ENCODE results near the gene NCAPD2.
"Not testable (repeated sequence)": the region's sequence is repeated elsewhere in the genome, so short reads cannot be mapped to it uniquely, and the experiment has no call there.

NCAPD2 gene

GRCh38 chr12:6494258-6494743 lies 399 bp downstream of the NCAPD2 start:
- in situ Hi-C loops (cut with MboI; ENCODE audit: low sequenced_read_pairs), result no loop called here

DNA sequence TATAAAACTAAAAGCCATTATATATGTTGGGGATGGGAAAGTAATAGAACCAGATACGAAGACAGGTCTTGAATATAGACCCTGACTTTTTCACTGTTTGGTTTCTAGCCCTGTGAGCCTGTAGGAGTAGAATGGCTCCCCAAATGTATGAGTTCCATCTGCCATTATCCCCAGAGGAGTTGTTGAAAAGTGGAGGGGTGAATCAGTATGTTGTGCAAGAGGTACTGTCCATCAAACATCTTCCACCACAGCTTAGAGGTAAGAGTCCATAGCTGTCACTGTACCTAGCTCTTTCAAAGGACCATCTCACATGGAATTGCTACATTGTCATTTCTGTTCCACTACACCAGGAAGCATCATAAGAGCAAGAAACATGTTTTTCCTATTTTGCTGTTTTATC lies 1.1 kb downstream of the NCAPD2 start:
- in situ Hi-C loops (cut with MboI; ENCODE audit: low sequenced_read_pairs), result no loop called here

- in situ Hi-C loops (cut with MboI; ENCODE audit: low sequenced_read_pairs), result not testable (repeated sequence)
These were observed 3.4 kb downstream of the NCAPD2 start for GRCh38 chr12:6497291-6497690.

DNA sequence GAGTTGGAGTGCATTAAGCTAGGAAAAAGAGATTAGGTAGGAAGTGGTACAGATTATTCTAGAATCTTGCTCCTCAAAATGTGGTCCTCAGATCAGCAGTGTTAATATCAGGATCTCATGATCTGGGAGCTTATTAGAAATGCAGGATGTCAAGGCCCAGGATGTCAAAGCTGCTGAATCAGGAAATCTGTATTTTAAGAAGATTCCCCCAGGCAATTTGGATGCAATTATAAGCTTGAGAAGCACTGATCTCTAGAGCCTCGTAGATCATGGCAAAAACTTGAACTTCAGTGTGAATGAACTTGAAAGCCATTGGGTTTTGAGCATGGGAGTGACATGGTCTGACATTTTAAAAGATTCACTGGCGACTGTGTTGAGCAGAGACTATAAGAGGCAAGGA lies 6.6 kb downstream of the NCAPD2 start:
- in situ Hi-C loops (cut with MboI; ENCODE audit: low sequenced_read_pairs), result no loop called here

- in situ Hi-C loops (cut with MboI; ENCODE audit: low sequenced_read_pairs), result no loop called here
These were observed 13.4 kb downstream of the NCAPD2 start for GRCh38 chr12:6507102-6507998.

GRCh38 chr12:6508087-6508486 lies 14.2 kb downstream of the NCAPD2 start:
- in situ Hi-C loops (cut with MboI; ENCODE audit: low sequenced_read_pairs), result no loop called here

DNA sequence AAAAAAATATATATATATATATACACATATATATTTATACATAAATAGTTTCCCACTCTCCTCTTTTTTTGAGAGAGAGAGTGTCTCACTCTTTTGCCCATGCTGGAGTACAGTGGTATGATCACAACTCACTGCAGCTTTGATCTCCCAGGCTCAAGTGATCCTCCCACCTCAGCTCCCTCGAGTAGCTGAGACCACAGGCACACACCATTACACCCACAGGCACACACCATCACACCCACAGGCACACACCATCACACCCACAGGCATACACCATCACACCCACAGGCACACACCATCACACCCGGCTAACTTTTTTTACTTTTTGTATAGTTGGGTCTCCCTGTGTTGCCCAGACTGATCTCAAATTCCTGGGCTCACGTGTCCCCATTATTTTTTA lies 26.3 kb downstream of the NCAPD2 start:
- in situ Hi-C loops (cut with MboI; ENCODE audit: low sequenced_read_pairs), result no loop called here

- in situ Hi-C loops (cut with MboI; ENCODE audit: low sequenced_read_pairs), result no loop called here
These were observed 28.3 kb downstream of the NCAPD2 start for GRCh38 chr12:6522193-6522592.

- in situ Hi-C loops (cut with MboI; ENCODE audit: low sequenced_read_pairs), result no loop called here
These were observed 29.8 kb downstream of the NCAPD2 start for GRCh38 chr12:6523708-6524107.

- in situ Hi-C loops (cut with MboI; ENCODE audit: low sequenced_read_pairs), result no loop called here
These were observed 30.7 kb downstream of the NCAPD2 start for GRCh38 chr12:6524648-6525047.

- in situ Hi-C loops (cut with MboI; ENCODE audit: low sequenced_read_pairs), result no loop called here
These were observed 32.3 kb downstream of the NCAPD2 start for GRCh38 chr12:6526201-6526600.

- in situ Hi-C loops (cut with MboI; ENCODE audit: low sequenced_read_pairs), result no loop called here
These were observed 33.0 kb downstream of the NCAPD2 start for GRCh38 chr12:6526766-6527525.

- in situ Hi-C loops (cut with MboI; ENCODE audit: low sequenced_read_pairs), result no loop called here
These were observed 33.8 kb downstream of the NCAPD2 start for GRCh38 chr12:6527711-6528110.

DNA sequence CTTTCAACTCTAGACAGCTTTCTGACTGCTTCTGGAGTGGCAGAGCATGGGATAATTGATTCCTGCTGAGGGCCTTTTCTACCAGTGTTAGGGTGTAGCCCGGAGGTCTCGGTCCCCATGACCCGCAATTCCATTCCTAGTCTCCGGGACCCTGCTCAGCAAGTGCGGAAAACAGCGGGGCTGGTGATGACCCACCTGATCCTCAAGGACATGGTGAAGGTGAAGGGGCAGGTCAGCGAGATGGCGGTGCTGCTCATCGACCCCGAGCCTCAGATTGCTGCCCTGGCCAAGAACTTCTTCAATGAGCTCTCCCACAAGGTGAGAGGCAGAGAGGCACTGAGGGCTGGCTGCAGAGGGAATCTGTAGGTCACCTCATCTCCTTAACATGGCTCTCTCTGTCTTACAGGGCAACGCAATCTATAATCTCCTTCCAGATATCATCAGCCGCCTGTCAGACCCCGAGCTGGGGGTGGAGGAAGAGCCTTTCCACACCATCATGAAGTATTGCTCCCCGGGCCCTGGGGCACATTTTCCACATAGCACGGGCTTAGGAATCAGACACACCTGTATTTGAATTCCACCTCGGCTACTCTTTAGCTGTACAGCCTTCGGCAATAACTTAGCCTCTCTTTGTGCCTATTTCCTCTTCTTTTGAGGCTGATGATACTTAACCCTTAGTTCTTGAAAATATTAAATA lies 34.8 kb downstream of the NCAPD2 start:
- in situ Hi-C loops (cut with MboI; ENCODE audit: low sequenced_read_pairs), result no loop called here

DNA sequence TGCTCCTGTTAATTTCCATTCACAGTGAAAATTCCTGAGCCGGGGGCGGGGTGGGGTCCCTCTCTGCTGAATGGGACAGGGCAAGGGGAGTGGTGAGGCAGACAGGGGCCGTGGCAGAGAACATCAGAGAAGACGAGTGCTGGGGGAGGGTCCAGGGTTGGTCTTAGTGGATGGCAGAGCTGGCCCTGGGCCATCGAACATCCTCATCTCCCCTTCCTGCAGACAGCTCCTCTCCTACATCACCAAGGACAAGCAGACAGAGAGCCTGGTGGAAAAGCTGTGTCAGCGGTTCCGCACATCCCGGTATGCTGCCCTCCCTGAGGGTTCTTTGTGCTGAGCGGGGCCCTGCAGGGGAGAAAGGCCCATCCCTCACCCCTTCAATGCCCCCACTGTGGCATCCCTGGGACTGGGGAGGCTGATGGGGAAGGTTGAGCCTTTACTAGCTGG lies 35.4 kb downstream of the NCAPD2 start:
- in situ Hi-C loops (cut with MboI; ENCODE audit: low sequenced_read_pairs), result no loop called here

GRCh38 chr12:6530576-6531260 lies 36.8 kb downstream of the NCAPD2 start:
- in situ Hi-C loops (cut with MboI; ENCODE audit: low sequenced_read_pairs), result no loop called here

GRCh38 chr12:6532051-6532926 lies 38.4 kb downstream of the NCAPD2 start:
- in situ Hi-C loops (cut with MboI; ENCODE audit: low sequenced_read_pairs), result no loop called here

- in situ Hi-C loops (cut with MboI; ENCODE audit: low sequenced_read_pairs), result no loop called here
These were observed 39.2 kb downstream of the NCAPD2 start for GRCh38 chr12:6532927-6533652.

- in situ Hi-C loops (cut with MboI; ENCODE audit: low sequenced_read_pairs), result no loop called here
These were observed 39.7 kb downstream of the NCAPD2 start for GRCh38 chr12:6533653-6533922.
